Measurements from ENCODE around the gene DNAJC21. TPM values are rescaled to one million over a fixed set of nuclear protein-coding genes. Genes with fewer than 3 reads are reported as not detected.

DNAJC21 gene
- total and polyA plus RNA-seq, 2 experiments from 2014 or later, result 37.8 to 49.4 TPM

DNA sequence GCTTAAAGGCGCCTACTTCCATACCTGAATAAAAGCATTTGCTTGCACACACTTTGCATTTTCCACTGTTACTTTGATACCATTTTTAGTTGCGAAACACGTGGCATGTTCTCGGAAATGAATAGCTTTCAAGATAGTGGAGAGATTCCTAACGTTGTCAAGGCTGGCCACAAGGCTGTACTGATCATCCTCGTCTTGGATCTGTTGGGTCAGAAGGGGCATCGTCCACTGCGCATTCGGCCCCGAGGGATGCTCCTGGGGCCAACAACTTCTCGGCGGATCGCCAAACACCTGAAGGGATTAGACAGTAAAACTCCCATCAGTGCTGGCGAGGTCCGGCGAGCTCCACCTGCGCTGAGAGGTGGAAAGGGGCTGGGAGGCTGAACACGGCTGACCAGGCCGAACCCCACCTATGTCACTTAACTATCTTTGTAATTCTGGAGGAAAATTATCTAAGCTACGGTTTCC, 14.7 kb upstream of the DNAJC21 start:
- H3K27me3 ChIP-seq, result no peaks in the 10 kb centered on the region
- H3K9me3 ChIP-seq (ENCODE audit: low read depth), result no peaks in the 10 kb centered on the region
- H3K4me3 ChIP-seq, result peak overlapping the region; percentile 97
- peaks cover 22% of the 10 kb centered on the region for H3K36me3 ChIP-seq
- peaks cover 12% of the 10 kb centered on the region for H3K4me1 ChIP-seq (ENCODE audit: low read depth)
- DNase-seq (ENCODE audit: low read depth in 1 of 2, low spot score in 1 of 2), result peak in 1 of 2 donors; percentile 38
- TF ChIP-seq, protein P1, sequence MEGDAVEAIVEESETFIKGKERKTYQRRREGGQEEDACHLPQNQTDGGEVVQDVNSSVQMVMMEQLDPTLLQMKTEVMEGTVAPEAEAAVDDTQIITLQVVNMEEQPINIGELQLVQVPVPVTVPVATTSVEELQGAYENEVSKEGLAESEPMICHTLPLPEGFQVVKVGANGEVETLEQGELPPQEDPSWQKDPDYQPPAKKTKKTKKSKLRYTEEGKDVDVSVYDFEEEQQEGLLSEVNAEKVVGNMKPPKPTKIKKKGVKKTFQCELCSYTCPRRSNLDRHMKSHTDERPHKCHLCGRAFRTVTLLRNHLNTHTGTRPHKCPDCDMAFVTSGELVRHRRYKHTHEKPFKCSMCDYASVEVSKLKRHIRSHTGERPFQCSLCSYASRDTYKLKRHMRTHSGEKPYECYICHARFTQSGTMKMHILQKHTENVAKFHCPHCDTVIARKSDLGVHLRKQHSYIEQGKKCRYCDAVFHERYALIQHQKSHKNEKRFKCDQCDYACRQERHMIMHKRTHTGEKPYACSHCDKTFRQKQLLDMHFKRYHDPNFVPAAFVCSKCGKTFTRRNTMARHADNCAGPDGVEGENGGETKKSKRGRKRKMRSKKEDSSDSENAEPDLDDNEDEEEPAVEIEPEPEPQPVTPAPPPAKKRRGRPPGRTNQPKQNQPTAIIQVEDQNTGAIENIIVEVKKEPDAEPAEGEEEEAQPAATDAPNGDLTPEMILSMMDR (IDR thresholded peaks at IDR 0.05; ENCODE audit: low read depth, low read length), result no peak
- H3K27ac ChIP-seq, result peak overlapping the region; percentile 92

DNA sequence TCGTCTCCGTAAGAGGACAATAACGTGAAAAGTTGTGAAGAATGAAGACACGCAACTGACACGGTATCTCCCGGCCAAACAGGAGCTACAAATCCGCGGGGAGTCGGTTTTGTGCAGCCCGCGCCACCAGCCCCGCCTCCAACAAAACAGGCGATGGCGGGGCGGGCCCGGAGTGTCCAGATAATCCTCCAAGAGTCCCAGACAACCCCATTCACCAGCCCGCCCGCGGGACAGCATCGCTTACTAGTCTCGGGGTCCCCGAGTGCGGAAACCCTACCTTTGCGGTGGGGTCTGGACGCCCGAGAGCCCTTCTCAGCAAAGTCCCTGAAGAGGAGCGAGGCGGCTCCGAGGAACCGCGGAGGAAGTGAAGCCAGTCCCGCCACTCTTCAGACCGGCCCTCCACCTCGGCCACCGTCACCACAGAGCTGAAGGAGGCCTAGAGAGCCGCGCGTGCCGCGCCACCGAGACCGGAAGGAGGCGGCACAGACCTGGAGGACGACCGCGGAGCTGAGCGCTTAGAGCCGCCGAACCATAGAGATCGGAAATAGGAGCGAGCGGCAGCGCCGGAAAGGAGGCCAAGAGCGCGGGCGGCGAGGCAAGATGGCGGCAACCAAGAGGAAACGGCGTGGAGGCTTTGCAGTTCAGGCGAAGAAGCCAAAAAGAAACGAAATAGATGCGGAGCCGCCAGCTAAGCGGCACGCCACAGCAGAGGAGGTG, 14.1 kb upstream of the DNAJC21 start, which contains the start of the genes BRIX1 and RAD1:
Gene BRIX1 (plus strand): TSS at position 573 of the 717 bp plus-strand sequence. CDS start 28 bp downstream, at position 601.
Gene RAD1 (minus strand): TSS at position 366 of the 717 bp plus-strand sequence. CDS start 612 bp downstream, outside the sequence.
- peak; percentile 98 for DNase-seq (ENCODE audit: low read depth in 1 of 2, low spot score in 1 of 2)
- peaks cover 28% of the 10 kb centered on the region for H3K36me3 ChIP-seq
- H3K27me3 ChIP-seq, result no peaks in the 10 kb centered on the region
- H3K4me3 ChIP-seq, result peak within 1 kb of the TSS; percentile 97
- H3K9me3 ChIP-seq (ENCODE audit: low read depth), result no peaks in the 10 kb centered on the region
- TF ChIP-seq, protein P1 (IDR thresholded peaks at IDR 0.05; ENCODE audit: low read depth, low read length), result no peak
- H3K4me1 ChIP-seq (ENCODE audit: low read depth), result peaks cover 12% of the 10 kb centered on the region
- H3K27ac ChIP-seq, result peak within 1 kb of the TSS; percentile 92

DNA sequence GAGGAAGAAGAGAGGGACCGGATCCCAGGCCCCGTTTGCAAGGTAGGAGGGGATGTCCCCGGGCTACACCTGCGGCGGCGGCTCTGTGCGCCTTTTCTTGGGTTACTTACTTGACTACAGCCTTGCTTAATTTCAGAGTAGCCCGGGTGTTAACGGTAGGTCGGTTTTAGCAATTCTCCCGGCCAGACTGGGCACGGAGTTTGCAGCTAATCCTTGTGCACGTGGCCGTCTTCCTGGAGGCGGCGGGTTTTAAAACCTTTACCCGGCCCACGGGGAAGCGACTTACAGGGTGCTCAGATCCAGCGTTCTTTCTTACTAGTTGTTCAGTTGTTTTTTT, 13.5 kb upstream of the DNAJC21 start:
- H3K9me3 ChIP-seq (ENCODE audit: low read depth), result no peaks in the 10 kb centered on the region
- no peaks in the 10 kb centered on the region for H3K27me3 ChIP-seq
- H3K4me3 ChIP-seq, result peak overlapping the region; percentile 97
- peak overlapping the region; percentile 92 for H3K27ac ChIP-seq
- DNase-seq (ENCODE audit: low read depth in 1 of 2, low spot score in 1 of 2), result no peak
- TF ChIP-seq, protein P1 (IDR thresholded peaks at IDR 0.05; ENCODE audit: low read depth, low read length), result no peak
- H3K4me1 ChIP-seq (ENCODE audit: low read depth), result peaks cover 12% of the 10 kb centered on the region
- H3K36me3 ChIP-seq, result peaks cover 27% of the 10 kb centered on the region

DNA sequence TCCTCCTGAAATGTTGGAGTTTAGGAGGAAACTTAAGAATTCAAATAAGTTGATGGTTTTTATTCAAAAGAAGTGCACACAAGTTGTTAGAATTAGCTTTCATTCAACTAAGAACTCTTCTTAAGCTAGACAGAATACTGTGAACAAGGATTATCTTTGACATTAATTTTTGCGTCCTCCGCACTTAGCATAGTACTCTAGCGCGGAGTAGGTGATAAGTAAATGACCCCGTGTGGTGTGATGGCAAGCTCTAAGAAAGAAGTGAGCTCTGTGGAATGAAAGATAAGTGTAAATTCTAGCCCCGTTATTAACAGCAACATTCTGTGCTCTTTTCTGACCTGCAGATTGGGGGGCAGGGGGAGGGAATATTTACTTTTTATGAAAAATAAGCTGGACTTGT, 12.8 kb upstream of the DNAJC21 start:
- H3K27ac ChIP-seq, result no peak overlapping the region
- DNase-seq (ENCODE audit: low read depth in 1 of 2, low spot score in 1 of 2), result no peak
- H3K9me3 ChIP-seq (ENCODE audit: low read depth), result no peaks in the 10 kb centered on the region
- peaks cover 24% of the 10 kb centered on the region for H3K36me3 ChIP-seq
- TF ChIP-seq, protein P1 (IDR thresholded peaks at IDR 0.05; ENCODE audit: low read depth, low read length), result no peak
- peaks cover 12% of the 10 kb centered on the region for H3K4me1 ChIP-seq (ENCODE audit: low read depth)
- no peaks in the 10 kb centered on the region for H3K27me3 ChIP-seq
- peak overlapping the region; percentile 97 for H3K4me3 ChIP-seq

DNA sequence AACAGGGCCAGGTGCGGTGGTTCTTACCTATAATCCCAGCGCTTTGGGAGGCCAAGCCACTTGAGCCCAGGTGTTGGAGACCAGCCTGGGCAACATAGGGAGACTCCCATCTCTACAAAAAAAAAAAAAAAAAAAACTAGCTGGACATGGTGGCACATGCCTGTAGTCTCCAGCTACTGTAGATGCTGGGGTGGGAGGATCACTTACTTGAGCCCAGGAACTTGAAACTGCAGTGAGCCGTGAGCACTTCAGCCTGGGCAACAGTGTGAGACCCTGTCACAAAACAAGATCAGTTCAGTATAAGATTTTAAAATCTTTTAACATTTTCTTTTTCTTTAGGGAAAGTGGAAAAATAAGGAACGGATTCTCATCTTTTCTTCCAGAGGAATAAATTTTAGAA, 11.3 kb upstream of the DNAJC21 start:
- Histone ChIP-seq H3K9me3 (ENCODE audit: low read depth) (no peaks in the 10 kb centered on the region), H3K4me3 (no peak overlapping the region), H3K27ac (no peak overlapping the region), H3K4me1 (ENCODE audit: low read depth) (peaks cover 12% of the 10 kb centered on the region), H3K27me3 (no peaks in the 10 kb centered on the region), H3K36me3 (peaks cover 31% of the 10 kb centered on the region)
- no peak for DNase-seq (ENCODE audit: low read depth in 1 of 2, low spot score in 1 of 2)
- TF ChIP-seq, protein P1 (IDR thresholded peaks at IDR 0.05; ENCODE audit: low read depth, low read length), result no peak
